ENCODE data around the gene ANKRD16.

DNA sequence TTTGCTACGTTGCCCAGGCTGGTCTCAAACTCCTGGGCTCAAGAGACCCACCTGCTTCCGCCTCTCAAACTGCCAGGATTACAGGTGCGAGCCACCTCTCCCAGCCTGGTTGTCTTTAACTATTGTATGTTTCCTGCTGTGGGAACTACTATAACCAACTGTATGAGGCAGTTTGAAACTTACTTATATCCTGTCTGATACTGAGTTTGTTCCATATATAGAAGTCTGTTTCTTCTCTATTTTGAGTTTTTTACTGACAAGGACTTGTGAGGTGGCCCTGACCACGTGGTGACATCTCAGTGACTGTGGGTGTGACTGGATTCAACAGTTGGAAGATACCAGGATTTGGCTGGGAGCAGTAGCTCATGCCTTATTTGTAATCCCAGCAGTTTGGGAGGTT, 14.5 kb upstream of the ANKRD16 start:
- TF ChIP-seq ZNF416 (CRISPR knock-in tag; IDR thresholded peaks at IDR 0.05): no peak
- TF ChIP-seq, protein P1, sequence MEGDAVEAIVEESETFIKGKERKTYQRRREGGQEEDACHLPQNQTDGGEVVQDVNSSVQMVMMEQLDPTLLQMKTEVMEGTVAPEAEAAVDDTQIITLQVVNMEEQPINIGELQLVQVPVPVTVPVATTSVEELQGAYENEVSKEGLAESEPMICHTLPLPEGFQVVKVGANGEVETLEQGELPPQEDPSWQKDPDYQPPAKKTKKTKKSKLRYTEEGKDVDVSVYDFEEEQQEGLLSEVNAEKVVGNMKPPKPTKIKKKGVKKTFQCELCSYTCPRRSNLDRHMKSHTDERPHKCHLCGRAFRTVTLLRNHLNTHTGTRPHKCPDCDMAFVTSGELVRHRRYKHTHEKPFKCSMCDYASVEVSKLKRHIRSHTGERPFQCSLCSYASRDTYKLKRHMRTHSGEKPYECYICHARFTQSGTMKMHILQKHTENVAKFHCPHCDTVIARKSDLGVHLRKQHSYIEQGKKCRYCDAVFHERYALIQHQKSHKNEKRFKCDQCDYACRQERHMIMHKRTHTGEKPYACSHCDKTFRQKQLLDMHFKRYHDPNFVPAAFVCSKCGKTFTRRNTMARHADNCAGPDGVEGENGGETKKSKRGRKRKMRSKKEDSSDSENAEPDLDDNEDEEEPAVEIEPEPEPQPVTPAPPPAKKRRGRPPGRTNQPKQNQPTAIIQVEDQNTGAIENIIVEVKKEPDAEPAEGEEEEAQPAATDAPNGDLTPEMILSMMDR (IDR thresholded peaks at IDR 0.05): no peak
- TF ChIP-seq, protein P2, sequence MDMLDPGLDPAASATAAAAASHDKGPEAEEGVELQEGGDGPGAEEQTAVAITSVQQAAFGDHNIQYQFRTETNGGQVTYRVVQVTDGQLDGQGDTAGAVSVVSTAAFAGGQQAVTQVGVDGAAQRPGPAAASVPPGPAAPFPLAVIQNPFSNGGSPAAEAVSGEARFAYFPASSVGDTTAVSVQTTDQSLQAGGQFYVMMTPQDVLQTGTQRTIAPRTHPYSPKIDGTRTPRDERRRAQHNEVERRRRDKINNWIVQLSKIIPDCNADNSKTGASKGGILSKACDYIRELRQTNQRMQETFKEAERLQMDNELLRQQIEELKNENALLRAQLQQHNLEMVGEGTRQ (CRISPR knock-in tag; IDR thresholded peaks at IDR 0.05): no peak
- TF ChIP-seq, protein P3, sequence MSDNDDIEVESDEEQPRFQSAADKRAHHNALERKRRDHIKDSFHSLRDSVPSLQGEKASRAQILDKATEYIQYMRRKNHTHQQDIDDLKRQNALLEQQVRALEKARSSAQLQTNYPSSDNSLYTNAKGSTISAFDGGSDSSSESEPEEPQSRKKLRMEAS (CRISPR knock-in tag; IDR thresholded peaks at IDR 0.05): no peak
- no peak for TF ChIP-seq NR2C2 (CRISPR knock-in tag; IDR thresholded peaks at IDR 0.05)
- TF ChIP-seq GTF2I (CRISPR knock-in tag; conservative IDR thresholded peaks at IDR 0.05): no peak
- no peak for TF ChIP-seq NR3C1 (CRISPR knock-in tag; conservative IDR thresholded peaks at IDR 0.05; ENCODE audit: low read depth)
- TF ChIP-seq, protein P4, sequence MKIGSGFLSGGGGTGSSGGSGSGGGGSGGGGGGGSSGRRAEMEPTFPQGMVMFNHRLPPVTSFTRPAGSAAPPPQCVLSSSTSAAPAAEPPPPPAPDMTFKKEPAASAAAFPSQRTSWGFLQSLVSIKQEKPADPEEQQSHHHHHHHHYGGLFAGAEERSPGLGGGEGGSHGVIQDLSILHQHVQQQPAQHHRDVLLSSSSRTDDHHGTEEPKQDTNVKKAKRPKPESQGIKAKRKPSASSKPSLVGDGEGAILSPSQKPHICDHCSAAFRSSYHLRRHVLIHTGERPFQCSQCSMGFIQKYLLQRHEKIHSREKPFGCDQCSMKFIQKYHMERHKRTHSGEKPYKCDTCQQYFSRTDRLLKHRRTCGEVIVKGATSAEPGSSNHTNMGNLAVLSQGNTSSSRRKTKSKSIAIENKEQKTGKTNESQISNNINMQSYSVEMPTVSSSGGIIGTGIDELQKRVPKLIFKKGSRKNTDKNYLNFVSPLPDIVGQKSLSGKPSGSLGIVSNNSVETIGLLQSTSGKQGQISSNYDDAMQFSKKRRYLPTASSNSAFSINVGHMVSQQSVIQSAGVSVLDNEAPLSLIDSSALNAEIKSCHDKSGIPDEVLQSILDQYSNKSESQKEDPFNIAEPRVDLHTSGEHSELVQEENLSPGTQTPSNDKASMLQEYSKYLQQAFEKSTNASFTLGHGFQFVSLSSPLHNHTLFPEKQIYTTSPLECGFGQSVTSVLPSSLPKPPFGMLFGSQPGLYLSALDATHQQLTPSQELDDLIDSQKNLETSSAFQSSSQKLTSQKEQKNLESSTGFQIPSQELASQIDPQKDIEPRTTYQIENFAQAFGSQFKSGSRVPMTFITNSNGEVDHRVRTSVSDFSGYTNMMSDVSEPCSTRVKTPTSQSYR (CRISPR knock-in tag; IDR thresholded peaks at IDR 0.05): no peak
- TF ChIP-seq, protein P5, sequence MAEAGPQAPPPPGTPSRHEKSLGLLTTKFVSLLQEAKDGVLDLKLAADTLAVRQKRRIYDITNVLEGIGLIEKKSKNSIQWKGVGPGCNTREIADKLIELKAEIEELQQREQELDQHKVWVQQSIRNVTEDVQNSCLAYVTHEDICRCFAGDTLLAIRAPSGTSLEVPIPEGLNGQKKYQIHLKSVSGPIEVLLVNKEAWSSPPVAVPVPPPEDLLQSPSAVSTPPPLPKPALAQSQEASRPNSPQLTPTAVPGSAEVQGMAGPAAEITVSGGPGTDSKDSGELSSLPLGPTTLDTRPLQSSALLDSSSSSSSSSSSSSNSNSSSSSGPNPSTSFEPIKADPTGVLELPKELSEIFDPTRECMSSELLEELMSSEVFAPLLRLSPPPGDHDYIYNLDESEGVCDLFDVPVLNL (CRISPR knock-in tag; IDR thresholded peaks at IDR 0.05; ENCODE audit: borderline replicate concordance, low read depth): no peak
- TF ChIP-seq SOX15 (CRISPR knock-in tag; IDR thresholded peaks at IDR 0.05): no peak
- no peak for TF ChIP-seq SP1 (CRISPR knock-in tag; conservative IDR thresholded peaks at IDR 0.05)
- TF ChIP-seq FOXP1 (CRISPR knock-in tag; IDR thresholded peaks at IDR 0.05; ENCODE audit: borderline replicate concordance): no peak

Data from WTC11 (cell line).